CD4-positive, alpha-beta T cell (primary cell): ENCODE results near the gene MSLN. TPM values are rescaled to one million over a fixed set of nuclear protein-coding genes. Genes with fewer than 3 reads are reported as not detected.

Source experiments
- ATAC-seq: fragments of 200-7000 bp; cut with Tn5 transposase; one replicate; pipeline ENCODE4 v1.10.0; 2022; ENCODE audit warnings: mild to moderate bottlenecking; ENCODE audit not compliant: poor library complexity
- CTCF ChIA-PET: fragments of 350-600 bp; sonication (Branson Sonifier 250); formaldehyde crosslinking; loops from one replicate; lab custom pipeline; 2021; ENCODE audit warnings: antibody characterized with exemption, inconsistent platforms; lab: Charles Lee
- POLR2A ChIA-PET: fragments of 350-600 bp; sonication (Branson Sonifier 250); formaldehyde crosslinking; loops from one replicate; lab custom pipeline; 2021; ENCODE audit warnings: antibody characterized with exemption, inconsistent platforms; lab: Charles Lee
- DNase-seq, 14 experiments: peaks; one replicate each; pipeline ENCODE4 v3.0.0-alpha.2; 2013 to 2020; ENCODE audit warnings: mixed read lengths in 2 of 14
- H3K27ac ChIP-seq, 2 donors: one replicate each; pipeline versions ENCODE4 v1.5.1 to v1.7.0; 2013; ENCODE audit warnings: low read length in 2 of 2, low read depth in 1 of 2, mild to moderate bottlenecking in 1 of 2
- H3K27me3 ChIP-seq, 2 experiments: 1 replicate in 1 of 2; 2 replicates in 1 of 2; pipeline versions ENCODE4 v1.6.1 to v1.7.0; 2013; ENCODE audit warnings: low read length in 2 of 2, control low read depth in 1 of 2, mild to moderate bottlenecking in 1 of 2, moderate library complexity in 1 of 2; ENCODE audit not compliant: insufficient read depth in 2 of 2, control insufficient read depth in 1 of 2
- H3K36me3 ChIP-seq: one replicate; pipeline ENCODE4 v1.6.1; 2013; ENCODE audit warnings: low read length, control low read depth; ENCODE audit not compliant: insufficient read depth
- H3K4me1 ChIP-seq: one replicate; pipeline ENCODE4 v1.6.1; 2013; ENCODE audit warnings: low read length, control low read depth; ENCODE audit not compliant: insufficient read depth
- H3K4me3 ChIP-seq: one replicate; pipeline ENCODE4 v1.5.1; 2013; ENCODE audit warnings: mild to moderate bottlenecking, low read length, moderate library complexity
- H3K9me3 ChIP-seq, 2 experiments: 1 replicate in 1 of 2; 2 replicates in 1 of 2; pipeline versions ENCODE4 v1.6.1 to v1.7.0; 2013; ENCODE audit warnings: low read length in 2 of 2, mild to moderate bottlenecking in 2 of 2, control low read depth in 1 of 2, moderate library complexity in 1 of 2; ENCODE audit not compliant: control insufficient read depth in 1 of 2, insufficient read depth in 1 of 2
- H3K27ac Mint-ChIP-seq: one replicate; pipeline ENCODE4 v1.8.0; 2020; ENCODE audit warnings: mixed read lengths
- H3K27me3 Mint-ChIP-seq: one replicate; pipeline ENCODE4 v1.8.0; 2021; ENCODE audit warnings: mixed read lengths
- H3K36me3 Mint-ChIP-seq: one replicate; pipeline ENCODE4 v1.8.0; 2021; ENCODE audit warnings: low read depth, mixed read lengths
- H3K4me1 Mint-ChIP-seq: one replicate; pipeline ENCODE4 v1.8.0; 2021; ENCODE audit warnings: low read depth, mixed read lengths
- H3K4me3 Mint-ChIP-seq: one replicate; pipeline ENCODE4 v1.8.0; 2020; ENCODE audit warnings: mild to moderate bottlenecking, mixed read lengths
- H3K9me3 Mint-ChIP-seq: one replicate; pipeline ENCODE4 v1.8.0; 2020; ENCODE audit warnings: mixed read lengths
- intact Hi-C, 2 experiments: fragments of 100-400 bp; cut with DNase I in 1 of 2; cut with micrococcal nuclease in 1 of 2; formaldehyde crosslinking; loops; one replicate each; pipeline versions ENCODE4 v1.15.1 to v1.9.0; 2023 to 2025; cut with DNase I, micrococcal nuclease
- total RNA-seq, 174 experiments: library from RNA in 2 of 174; stranded (reverse) in 2 of 174; gene quantifications; one replicate each; pipeline ENCODE4 v1.2.3 and lab custom pipeline; 2021 to 2026
- TF ChIP-seq, protein P1 (sequence below): fragments of 200-600 bp; IDR thresholded peaks from one replicate; pipeline ENCODE4 v1.8.0; 2022; ENCODE audit warnings: antibody characterized with exemption, mild to moderate bottlenecking

The MSLN gene
- total RNA-seq, 2 experiments from 2014 or later, result not detected

DNA sequence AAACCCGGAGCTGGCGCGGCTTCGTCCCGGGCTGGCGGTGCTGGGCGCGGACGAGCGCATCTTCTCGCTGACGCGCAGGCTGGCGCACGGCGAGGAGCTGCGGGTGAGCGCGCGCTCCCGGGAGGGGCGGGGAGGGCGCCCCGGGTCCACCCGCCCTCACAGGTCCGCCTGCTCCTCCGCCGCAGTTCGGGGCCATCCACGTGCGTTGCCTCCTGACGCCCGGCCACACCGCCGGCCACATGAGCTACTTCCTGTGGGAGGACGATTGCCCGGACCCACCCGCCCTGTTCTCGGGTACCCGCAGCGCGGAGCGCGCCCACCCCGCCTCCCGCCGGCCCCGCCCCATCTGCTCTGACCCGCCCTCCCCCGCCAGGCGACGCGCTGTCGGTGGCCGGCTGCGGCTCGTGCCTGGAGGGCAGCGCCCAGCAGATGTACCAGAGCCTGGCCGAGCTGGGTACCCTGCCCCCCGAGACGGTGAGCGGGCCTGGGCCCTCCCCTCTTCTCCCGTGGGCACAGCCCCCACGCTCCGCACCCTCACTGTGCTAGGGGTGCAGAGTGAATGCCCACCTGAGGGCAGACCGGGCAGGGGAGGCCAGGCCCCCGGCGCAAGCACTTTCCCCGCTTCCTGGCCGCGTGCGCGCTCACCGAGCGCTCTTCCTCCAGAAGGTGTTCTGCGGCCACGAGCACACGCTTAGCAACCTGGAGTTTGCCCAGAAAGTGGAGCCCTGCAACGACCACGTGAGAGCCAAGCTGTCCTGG lies 32.2 kb upstream of the MSLN start:
- no peak overlapping the region for H3K27ac ChIP-seq
- intact Hi-C loops, result loop anchor here in 1 of 2 experiments (2.0 kb wide), 1 partner anchor 14 kb away; the partner anchor contains the start of gene METRN
- no peak overlapping the region for H3K27ac Mint-ChIP-seq
- no peaks in the 10 kb centered on the region for H3K9me3 Mint-ChIP-seq
- DNase-seq (peak in 12 of 14 experiments; percentile 42 to 92 (median 56)), ATAC-seq (peak; percentile 74)
- no peaks in the 10 kb centered on the region for H3K4me1 Mint-ChIP-seq
- CTCF ChIA-PET, result interaction anchor here (0.9 kb wide), 1 partner anchor 13 kb away, joined by 3 read pairs; the partner anchor contains the start of gene CIAO3
- H3K27me3 Mint-ChIP-seq, result no peaks in the 10 kb centered on the region
- H3K36me3 ChIP-seq, result peaks cover 4% of the 10 kb centered on the region
- TF ChIP-seq, protein P1, sequence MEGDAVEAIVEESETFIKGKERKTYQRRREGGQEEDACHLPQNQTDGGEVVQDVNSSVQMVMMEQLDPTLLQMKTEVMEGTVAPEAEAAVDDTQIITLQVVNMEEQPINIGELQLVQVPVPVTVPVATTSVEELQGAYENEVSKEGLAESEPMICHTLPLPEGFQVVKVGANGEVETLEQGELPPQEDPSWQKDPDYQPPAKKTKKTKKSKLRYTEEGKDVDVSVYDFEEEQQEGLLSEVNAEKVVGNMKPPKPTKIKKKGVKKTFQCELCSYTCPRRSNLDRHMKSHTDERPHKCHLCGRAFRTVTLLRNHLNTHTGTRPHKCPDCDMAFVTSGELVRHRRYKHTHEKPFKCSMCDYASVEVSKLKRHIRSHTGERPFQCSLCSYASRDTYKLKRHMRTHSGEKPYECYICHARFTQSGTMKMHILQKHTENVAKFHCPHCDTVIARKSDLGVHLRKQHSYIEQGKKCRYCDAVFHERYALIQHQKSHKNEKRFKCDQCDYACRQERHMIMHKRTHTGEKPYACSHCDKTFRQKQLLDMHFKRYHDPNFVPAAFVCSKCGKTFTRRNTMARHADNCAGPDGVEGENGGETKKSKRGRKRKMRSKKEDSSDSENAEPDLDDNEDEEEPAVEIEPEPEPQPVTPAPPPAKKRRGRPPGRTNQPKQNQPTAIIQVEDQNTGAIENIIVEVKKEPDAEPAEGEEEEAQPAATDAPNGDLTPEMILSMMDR, result no peak
- POLR2A ChIA-PET, result interaction anchor here (0.6 to 5.0 kb wide), 10 partner anchors 8 to 200 kb away, joined by 3 to 30 read pairs (median 4); partner anchors contain the start of genes CAPN15, CHTF18, CIAO3 and METRN
- peaks cover 6% of the 10 kb centered on the region for H3K36me3 Mint-ChIP-seq
- H3K4me1 ChIP-seq, result peaks cover 26% of the 10 kb centered on the region
- H3K9me3 ChIP-seq, result no peaks in the 10 kb centered on the region
- no peaks in the 10 kb centered on the region for H3K27me3 ChIP-seq
- H3K4me3 Mint-ChIP-seq, result peak overlapping the region; percentile 38
- peak overlapping the region; percentile 41 for H3K4me3 ChIP-seq

- H3K4me1 ChIP-seq, result peaks cover 23% of the 10 kb centered on the region
- TF ChIP-seq, protein P1, result no peak
- peaks cover 6% of the 10 kb centered on the region for H3K36me3 Mint-ChIP-seq
- no peaks in the 10 kb centered on the region for H3K9me3 ChIP-seq
- H3K27ac Mint-ChIP-seq, result no peak overlapping the region
- no peak overlapping the region for H3K27ac ChIP-seq
- H3K27me3 Mint-ChIP-seq, result no peaks in the 10 kb centered on the region
- peak overlapping the region; percentile 41 for H3K4me3 ChIP-seq
- peak overlapping the region; percentile 60 for H3K4me3 Mint-ChIP-seq
- H3K27me3 ChIP-seq, result no peaks in the 10 kb centered on the region
- H3K36me3 ChIP-seq, result peaks cover 11% of the 10 kb centered on the region
- intact Hi-C loops, result loop anchor here in 1 of 2 experiments (2.0 kb wide), 1 partner anchor 14 kb away; the partner anchor contains the start of gene METRN
- ATAC-seq, result no peak
- H3K9me3 Mint-ChIP-seq, result no peaks in the 10 kb centered on the region
- peak in 1 of 14 experiments; percentile 33 for DNase-seq
- H3K4me1 Mint-ChIP-seq, result no peaks in the 10 kb centered on the region
- ChIA-PET POLR2A (interaction anchor here (0.9 to 5.0 kb wide), 4 partner anchors 10 to 33 kb away, joined by 5 to 30 read pairs (median 14); partner anchors contain the start of genes CIAO3 and METRN), CTCF (interaction anchor here (0.9 to 1.9 kb wide), 2 partner anchors 12 to 17 kb away, joined by 3 to 5 read pairs; partner anchors contain the start of gene CIAO3)
Measured at GRCh38 chr16:728890-729744, 31.4 kb upstream of the MSLN start.
